KMS-11 (cell line): Measurements from ENCODE around the gene AEBP1.

ENCODE experiments used
- H2AFZ ChIP-seq: fragments of 200-600 bp; sonication (generic); 2 replicates; pipeline ENCODE4 v1.6.1; 2016; ENCODE audit warnings: antibody characterized with exemption, mixed run types, low read depth
- H3K27ac ChIP-seq: fragments of 200-600 bp; sonication (generic); 2 replicates; pipeline ENCODE4 v1.6.1; 2016; ENCODE audit warnings: mild to moderate bottlenecking, mixed run types
- H3K27me3 ChIP-seq: fragments of 200-600 bp; sonication (generic); 2 replicates; pipeline ENCODE4 v1.6.1; 2017; ENCODE audit warnings: mild to moderate bottlenecking, low read depth, mixed run types, moderate library complexity; ENCODE audit not compliant: insufficient read depth
- H3K36me3 ChIP-seq: fragments of 200-600 bp; sonication (generic); 2 replicates; pipeline ENCODE4 v1.6.1; 2017; ENCODE audit warnings: mild to moderate bottlenecking, mixed run types; ENCODE audit not compliant: insufficient read depth
- H3K4me1 ChIP-seq: fragments of 200-600 bp; sonication (generic); 2 replicates; pipeline ENCODE4 v1.6.1; 2016; ENCODE audit warnings: mild to moderate bottlenecking, low read depth, mixed run types; ENCODE audit not compliant: poor library complexity, severe bottlenecking
- H3K4me2 ChIP-seq: fragments of 200-600 bp; sonication (generic); 2 replicates; pipeline ENCODE4 v1.7.0; 2016; ENCODE audit warnings: mild to moderate bottlenecking, mixed run types
- H3K4me3 ChIP-seq: fragments of 200-600 bp; sonication (generic); IDR thresholded peaks from 2 replicates; pipeline ENCODE4 v1.6.1; 2017; ENCODE audit warnings: low read depth, low read length, mixed read lengths; ENCODE audit not compliant: insufficient read depth
- H3K79me2 ChIP-seq: fragments of 200-600 bp; sonication (generic); 2 replicates; pipeline ENCODE4 v1.6.1; 2016; ENCODE audit warnings: low read depth, mixed run types; ENCODE audit not compliant: insufficient read depth
- H3K9ac ChIP-seq: fragments of 200-600 bp; sonication (generic); 2 replicates; pipeline ENCODE4 v1.6.1; 2016; ENCODE audit warnings: mild to moderate bottlenecking, mixed run types
- H4K20me1 ChIP-seq: fragments of 200-600 bp; sonication (generic); 2 replicates; pipeline ENCODE4 v1.6.1; 2016; ENCODE audit warnings: mild to moderate bottlenecking, mixed run types; ENCODE audit not compliant: insufficient read depth
- CTCF ChIP-seq: fragments of 200-600 bp; sonication (generic); conservative IDR thresholded peaks from 2 replicates; pipeline ENCODE4 v1.6.1; 2017; ENCODE audit warnings: low read depth, mild to moderate bottlenecking, antibody characterized with exemption, low read length, moderate library complexity, mixed read lengths

Gene AEBP1

GRCh38 chr7:44105832-44106231, 1.7 kb downstream of the AEBP1 start:
- Histone ChIP-seq H4K20me1 (no peaks in the 10 kb centered on the region), H3K4me3 (no peak overlapping the region), H3K36me3 (no peaks in the 10 kb centered on the region), H3K27ac (no peak overlapping the region), H3K4me2 (no peak overlapping the region), H3K9ac (no peak overlapping the region), H3K4me1 (no peaks in the 10 kb centered on the region), H2AFZ (no peak overlapping the region), H3K79me2 (no peaks in the 10 kb centered on the region), H3K27me3 (peaks cover 8% of the 10 kb centered on the region; the same call in 1 of the 2 replicates)
- no peak for TF ChIP-seq CTCF

DNA sequence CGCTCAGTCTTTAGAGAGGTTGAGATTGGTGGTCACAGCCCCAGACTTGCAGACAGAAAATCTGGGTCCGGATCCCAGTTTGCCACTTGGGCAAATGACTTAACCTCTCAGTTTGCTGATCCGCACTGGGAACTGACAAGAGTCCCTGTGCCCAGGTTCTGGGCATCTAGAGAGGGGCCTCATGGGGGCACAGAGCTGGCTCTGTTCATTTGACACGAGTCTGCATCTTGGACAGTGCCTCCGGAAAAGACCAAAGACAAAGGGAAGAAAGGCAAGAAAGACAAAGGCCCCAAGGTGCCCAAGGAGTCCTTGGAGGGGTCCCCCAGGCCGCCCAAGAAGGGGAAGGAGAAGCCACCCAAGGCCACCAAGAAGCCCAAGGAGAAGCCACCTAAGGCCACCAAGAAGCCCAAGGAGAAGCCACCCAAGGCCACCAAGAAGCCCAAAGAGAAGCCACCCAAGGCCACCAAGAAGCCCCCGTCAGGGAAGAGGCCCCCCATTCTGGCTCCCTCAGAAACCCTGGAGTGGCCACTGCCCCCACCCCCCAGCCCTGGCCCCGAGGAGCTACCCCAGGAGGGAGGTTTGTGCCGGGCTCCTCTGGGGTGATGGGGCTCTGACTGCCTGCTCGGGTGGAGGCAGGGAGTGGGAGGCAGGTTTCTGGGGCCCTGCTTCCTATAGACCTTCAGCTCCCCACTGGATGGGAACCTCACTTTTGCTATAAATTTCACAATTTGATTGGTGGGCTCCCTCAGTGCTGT, 2.3 kb downstream of the AEBP1 start:
- Histone ChIP-seq H3K27me3 (peaks cover 8% of the 10 kb centered on the region; the same call in 1 of the 2 replicates), H3K4me2 (no peak overlapping the region), H4K20me1 (no peaks in the 10 kb centered on the region), H3K27ac (no peak overlapping the region), H2AFZ (no peak overlapping the region), H3K4me1 (no peaks in the 10 kb centered on the region), H3K36me3 (no peaks in the 10 kb centered on the region), H3K79me2 (no peaks in the 10 kb centered on the region), H3K4me3 (no peak overlapping the region), H3K9ac (no peak overlapping the region)
- TF ChIP-seq CTCF: no peak

GRCh38 chr7:44107116-44107960, 3.2 kb downstream of the AEBP1 start:
- Histone ChIP-seq H3K27me3 (peaks cover 8% of the 10 kb centered on the region; the same call in 1 of the 2 replicates), H3K9ac (no peak overlapping the region), H3K79me2 (no peaks in the 10 kb centered on the region), H4K20me1 (no peaks in the 10 kb centered on the region), H3K36me3 (no peaks in the 10 kb centered on the region), H3K27ac (no peak overlapping the region), H3K4me1 (no peaks in the 10 kb centered on the region), H2AFZ (no peak overlapping the region), H3K4me2 (no peak overlapping the region), H3K4me3 (no peak overlapping the region)
- no peak for TF ChIP-seq CTCF

GRCh38 chr7:44107961-44108767, 4.0 kb downstream of the AEBP1 start:
- no peak overlapping the region for H2AFZ ChIP-seq
- no peaks in the 10 kb centered on the region for H4K20me1 ChIP-seq
- H3K4me1 ChIP-seq: no peaks in the 10 kb centered on the region
- no peak overlapping the region for H3K4me3 ChIP-seq
- no peak overlapping the region for H3K27ac ChIP-seq
- no peaks in the 10 kb centered on the region for H3K79me2 ChIP-seq
- H3K36me3 ChIP-seq: no peaks in the 10 kb centered on the region
- no peak for TF ChIP-seq CTCF
- peaks cover 8% of the 10 kb centered on the region; the same call in 1 of the 2 replicates for H3K27me3 ChIP-seq
- H3K9ac ChIP-seq: no peak overlapping the region
- no peak overlapping the region for H3K4me2 ChIP-seq
